ENCODE measurements around the gene PLCD3. TPM values are rescaled to one million over a fixed set of nuclear protein-coding genes. Genes with fewer than 3 reads are reported as not detected.
A peak's percentile ranks its signal among the peaks of the same experiment; 100 is the strongest.

PLCD3 gene
- total and polyA plus RNA-seq, 2 of the 13 experiments (the other 11 are each of a cell fraction or from before 2014, with no cell fraction given): 11.3 to 39.1 TPM

- Histone ChIP-seq H2AFZ (ENCODE audit: low read length) (no peak overlapping the region), H3K9me3 (ENCODE audit: low read length) (no peaks in the 10 kb centered on the region), H3K27ac (ENCODE audit: extremely low read length, insufficient read depth, low read length) (peak overlapping the region; percentile 63), H3K79me2 (ENCODE audit: insufficient read depth, low read length) (peaks cover 4% of the 10 kb centered on the region), H3K4me3 (replicated peaks in 1 of 3; ENCODE audit: insufficient read depth in 1 of 3, low read depth in 2 of 3, low read length in 3 of 3) (no peak overlapping the region), H3K36me3 (replicated peaks in 1 of 2; ENCODE audit: control insufficient read depth in 1 of 2, insufficient read depth in 2 of 2, low read length in 2 of 2) (no peaks in the 10 kb centered on the region), H4K20me1 (ENCODE audit: insufficient read depth, low read length) (no peaks in the 10 kb centered on the region), H3K9ac (ENCODE audit: insufficient read depth, low read depth, low read length) (peak overlapping the region; percentile 59; the same call in 1 of the 2 replicates), H3K4me1 (ENCODE audit: insufficient read depth, low read length) (peaks cover 75% of the 10 kb centered on the region), H3K27me3 (ENCODE audit: control insufficient read depth in 1 of 2, insufficient read depth in 2 of 2, low read length in 2 of 2) (no peaks in the 10 kb centered on the region), H3K4me2 (ENCODE audit: low read depth, low read length) (peak overlapping the region; percentile 54)
- FAIRE-seq: no peak
- TF ChIP-seq ZNF616 (CRISPR knock-in tag; IDR thresholded peaks at IDR 0.05; ENCODE audit: low read depth) (0 out of 2 replicates have a peak, but pooled peaks have one; percentile 34), BORCS8-MEF2B (CRISPR knock-in tag; IDR thresholded peaks at IDR 0.05) (peak; percentile 8; the same call in 1 of the 2 replicates), XRCC5 (optimal IDR thresholded peaks at IDR 0.05; ENCODE audit: low read length) (peak; percentile 6), YY1 (IDR thresholded peaks at IDR 0.05; ENCODE audit: insufficient read depth, insufficient replicate concordance, low read depth, low read length) (no peak), ZFP1 (CRISPR knock-in tag; IDR thresholded peaks at IDR 0.05) (no peak), ZNF292 (CRISPR knock-in tag; IDR thresholded peaks at IDR 0.05; ENCODE audit: borderline replicate concordance, low read depth) (0 out of 2 replicates have a peak, but pooled peaks have one; percentile 52), ZNF720 (CRISPR knock-in tag; IDR thresholded peaks at IDR 0.05) (no peak), ZFP36 (IDR thresholded peaks at IDR 0.05; ENCODE audit: borderline replicate concordance, low read depth, low read length, partially characterized antibody) (no peak), ZNF121 (CRISPR knock-in tag; IDR thresholded peaks at IDR 0.05) (peak; percentile 93), SKIL (CRISPR knock-in tag; IDR thresholded peaks at IDR 0.05; ENCODE audit: borderline replicate concordance) (0 out of 2 replicates have a peak, but pooled peaks have one; percentile 13), ZBTB21 (CRISPR knock-in tag; IDR thresholded peaks at IDR 0.05) (0 out of 2 replicates have a peak, but pooled peaks have one; percentile 2), GFI1 (CRISPR knock-in tag; IDR thresholded peaks at IDR 0.05; ENCODE audit: borderline replicate concordance) (no peak)
- ATAC-seq: no peak
- intact Hi-C loops (cut with micrococcal nuclease; ENCODE audit: unreplicated experiment): no loop called here
- WGBS (ENCODE audit: low lambda C conversion rate): 85% methylated on average over 2 of the region's 2 CpGs
- CTCF ChIA-PET (ENCODE audit: low intra/inter-chr PET ratio, low total read pairs): no interaction called here
- in situ Hi-C loops (cut with HindIII; ENCODE audit: extremely low pct_ligation_motif_present, low pct_unique_long_range_greater_than_20kb): no loop called here
- BruUV-seq (replicated peaks): no TSS peak
- POLR2A ChIA-PET: interaction anchor here (0.8 to 4.7 kb wide), 12 partner anchors 15 to 73 kb away, joined by 3 to 71 read pairs (median 6); partner anchors contain the start of genes HEXIM1, HEXIM2 and NMT1
- DNase-seq (ENCODE audit: low spot score): no peak
Observed at GRCh38 chr17:45128989-45129388, 3.3 kb downstream of the PLCD3 start.
